ENCODE data around the gene COPA. TPM values are rescaled to one million over a fixed set of nuclear protein-coding genes. Genes with fewer than 3 reads are reported as not detected.

COPA gene
- total RNA-seq, 1 experiment from 2014 or later, result 118 TPM

GRCh38 chr1:160344936-160345335, 1.9 kb upstream of the COPA start:
- Histone ChIP-seq H2BK15ac (ENCODE audit: low read depth, low read length) (no peak overlapping the region), H3K79me1 (ENCODE audit: insufficient read depth, low read depth, low read length, poor library complexity, severe bottlenecking) (peaks cover 9% of the 10 kb centered on the region), H3K27me3 (ENCODE audit: insufficient read depth, low read length) (no peaks in the 10 kb centered on the region), H4K8ac (replicated peaks; ENCODE audit: insufficient read length, low read depth, low read length) (no peak overlapping the region), H4K20me1 (ENCODE audit: control insufficient read depth, insufficient read depth, insufficient read length) (no peaks in the 10 kb centered on the region), H3K79me2 (ENCODE audit: insufficient read depth, low read length) (peaks cover 12% of the 10 kb centered on the region; the same call in 1 of the 2 replicates), H3K9me3 (ENCODE audit: control insufficient read depth, low read depth, low read length) (no peaks in the 10 kb centered on the region), H3T11ph (ENCODE audit: low read length) (no peak overlapping the region), H2BK120ac (ENCODE audit: low read depth, low read length, poor library complexity, severe bottlenecking) (no peak overlapping the region), H3K4me1 (ENCODE audit: insufficient read depth, low read length) (no peaks in the 10 kb centered on the region), H3K27ac (ENCODE audit: insufficient read length, low read depth, low read length) (no peak overlapping the region), H3K18ac (ENCODE audit: insufficient read length, low read depth, low read length) (no peak overlapping the region), H3K56ac (ENCODE audit: insufficient read length, low read depth, low read length) (no peak overlapping the region), H4K5ac (ENCODE audit: insufficient read length, low read depth, low read length) (no peak overlapping the region), H2BK20ac (ENCODE audit: low read depth, low read length, poor library complexity, severe bottlenecking) (no peak overlapping the region), H3K14ac (ENCODE audit: insufficient read depth, low read length) (no peak overlapping the region), H3K4me2 (ENCODE audit: insufficient read depth, insufficient read length, low read length) (no peak overlapping the region), H2BK5ac (ENCODE audit: insufficient read length, low read length) (no peak overlapping the region), H2AK5ac (ENCODE audit: insufficient read length, low read length) (no peak overlapping the region), H4K91ac (ENCODE audit: insufficient read length, low read depth, low read length) (no peak overlapping the region), H3K9ac (ENCODE audit: extremely low read depth, insufficient read length, low read length) (no peak overlapping the region), H2BK12ac (ENCODE audit: insufficient read length, low read depth, low read length) (no peak overlapping the region), H2AFZ (ENCODE audit: low read length) (no peak overlapping the region), H3K4ac (ENCODE audit: low read depth, low read length) (no peak overlapping the region), H3K23me2 (ENCODE audit: insufficient read length, low read depth, low read length, poor library complexity, severe bottlenecking) (peaks cover 7% of the 10 kb centered on the region), H3K23ac (ENCODE audit: insufficient read length, low read depth, low read length) (no peak overlapping the region)
- Mint-ChIP-seq H3K9me3 (peaks cover 0 to 3% of the 10 kb centered on the region in 2 experiments; a peak in 1 of 5 replicates), H3K4me3 (peak overlapping the region; percentile 99 to 100), H3K27ac (no peak overlapping the region), H3K27me3 (ENCODE audit: low read depth) (peaks cover 2% of the 10 kb centered on the region; the same call in 1 of the 2 replicates), H3K4me1 (peaks cover 25 to 26% of the 10 kb centered on the region in 2 experiments), H3K36me3 (ENCODE audit: insufficient read depth in 1 of 3, low read depth in 3 of 3) (peaks cover 7 to 44% (median 28%) of the 10 kb centered on the region in 3 experiments; a peak in 6 of 7 replicates)
- DNase-seq, result no peak
- WGBS (ENCODE audit: extremely low coverage, insufficient read length, low lambda C conversion rate), result no CpG with 5 or more reads among the region's 6 CpGs
- no peak for TF ChIP-seq CTCF (conservative IDR thresholded peaks at IDR 0.05)

Measured in H9 (cell line).